ENCODE results near the gene GPR132. TPM values are rescaled to one million over a fixed set of nuclear protein-coding genes. Genes with fewer than 3 reads are reported as not detected.

GPR132 gene
- total RNA-seq, 1 experiment from 2014 or later: 0.10 TPM

GRCh38 chr14:105084741-105085571 is 19.7 kb upstream of the GPR132 start:
- H3K4me1 ChIP-seq (ENCODE audit: control insufficient read depth in 1 of 2, insufficient read depth in 2 of 2, low read length in 2 of 2): peaks cover 29 to 49% of the 10 kb centered on the region in 2 experiments
- ATAC-seq (no peak), DNase-seq (ENCODE audit: low read depth, low spot score) (no peak)
- no peak overlapping the region for H3K27ac ChIP-seq (ENCODE audit: low read depth, low read length)
- CTCF ChIA-PET: no interaction called here
- no peak overlapping the region for H3K4me3 ChIP-seq (replicated peaks in 1 of 2; ENCODE audit: low read depth in 1 of 2, low read length in 2 of 2)
- RAD21 ChIA-PET (ENCODE audit: low non-redundant PET in 1 of 2, low total read pairs in 2 of 2, uncharacterized antibody in 2 of 2, unreplicated experiment in 2 of 2): interaction anchor here in 1 of 2 experiments (0.6 kb wide), 1 partner anchor 1435 kb away, joined by 5 read pairs; no protein-coding TSS in a partner anchor
- TF ChIP-seq SRF (IDR thresholded peaks at IDR 0.05; ENCODE audit: low read depth) (no peak), POLR2AphosphoS5 (IDR thresholded peaks at IDR 0.05; ENCODE audit: low read depth, low read length) (peak; percentile 31; the same call in 1 of the 2 replicates)
- POLR2A ChIA-PET: no interaction called here
- no peaks in the 10 kb centered on the region for H3K79me2 ChIP-seq (ENCODE audit: insufficient read depth, low read length)
- no peaks in the 10 kb centered on the region for H3K27me3 ChIP-seq (ENCODE audit: insufficient read depth, low read length)
- H3K9me3 ChIP-seq (ENCODE audit: control insufficient read depth in 1 of 2, insufficient read depth in 1 of 2, low read depth in 1 of 2, low read length in 2 of 2): no peaks in the 10 kb centered on the region
- intact Hi-C loops (cut with micrococcal nuclease): loop anchor here (5.0 kb wide), 1 partner anchor 113 kb away; no protein-coding TSS in a partner anchor
- H2AFZ ChIP-seq (ENCODE audit: low read depth, low read length, poor library complexity, severe bottlenecking): no peak overlapping the region
- H3K9me2 ChIP-seq (ENCODE audit: insufficient read depth): no peaks in the 10 kb centered on the region
- no peak overlapping the region for H3K9ac ChIP-seq (ENCODE audit: low read length)
- no peaks in the 10 kb centered on the region for H4K20me1 ChIP-seq (ENCODE audit: insufficient read depth)
- H3K36me3 ChIP-seq (ENCODE audit: control insufficient read depth in 1 of 2, insufficient read depth in 2 of 2, low read length in 2 of 2): no peaks in the 10 kb centered on the region
- no peak overlapping the region for H3K4me2 ChIP-seq (ENCODE audit: low read length)
- BruUV-seq (replicated peaks): no TSS peak

DNA sequence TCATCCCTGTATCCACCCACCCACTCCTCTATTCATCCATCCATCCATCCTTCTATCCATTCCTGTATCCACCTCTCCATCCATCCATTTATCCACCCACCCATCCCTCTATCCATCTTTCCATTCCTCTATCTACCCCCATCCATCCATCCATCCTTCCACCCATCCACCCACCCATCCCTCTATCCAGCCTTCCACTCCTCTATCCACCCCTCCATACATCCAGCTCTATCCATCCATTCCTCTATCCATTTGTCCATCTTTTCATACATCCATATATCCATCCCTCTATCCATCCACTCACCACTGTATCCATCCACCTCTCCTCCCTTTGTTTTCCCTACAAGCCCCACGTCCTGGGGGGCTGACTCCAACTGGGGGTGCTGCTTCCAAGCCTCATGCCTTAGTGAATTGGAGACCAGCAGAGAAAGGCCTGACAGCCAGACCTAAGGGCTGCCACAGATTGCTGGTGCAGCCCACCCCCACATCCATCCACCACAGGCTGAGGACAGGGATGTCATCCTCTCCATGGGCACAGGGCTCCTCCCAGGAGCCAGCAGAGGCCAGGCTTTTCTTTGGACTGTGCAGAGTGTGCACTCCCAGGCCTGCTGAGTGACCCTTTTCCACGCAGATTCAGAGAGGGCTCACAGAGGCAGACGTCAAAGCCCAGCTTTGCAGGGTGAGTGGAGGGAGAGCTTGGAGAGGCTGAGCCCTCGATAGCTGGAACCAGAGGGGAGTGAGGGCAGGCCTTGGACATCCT is 18.9 kb upstream of the GPR132 start:
- Histone ChIP-seq H3K9me3 (ENCODE audit: control insufficient read depth in 1 of 2, insufficient read depth in 1 of 2, low read depth in 1 of 2, low read length in 2 of 2) (no peaks in the 10 kb centered on the region), H3K4me2 (ENCODE audit: low read length) (no peak overlapping the region), H2AFZ (ENCODE audit: low read depth, low read length, poor library complexity, severe bottlenecking) (no peak overlapping the region), H3K79me2 (ENCODE audit: insufficient read depth, low read length) (no peaks in the 10 kb centered on the region), H3K27ac (ENCODE audit: low read depth, low read length) (no peak overlapping the region), H3K4me3 (replicated peaks in 1 of 2; ENCODE audit: low read depth in 1 of 2, low read length in 2 of 2) (no peak overlapping the region), H4K20me1 (ENCODE audit: insufficient read depth) (no peaks in the 10 kb centered on the region), H3K4me1 (ENCODE audit: control insufficient read depth in 1 of 2, insufficient read depth in 2 of 2, low read length in 2 of 2) (peaks cover 20 to 40% of the 10 kb centered on the region in 2 experiments), H3K27me3 (ENCODE audit: insufficient read depth, low read length) (no peaks in the 10 kb centered on the region), H3K36me3 (ENCODE audit: control insufficient read depth in 1 of 2, insufficient read depth in 2 of 2, low read length in 2 of 2) (no peaks in the 10 kb centered on the region), H3K9ac (ENCODE audit: low read length) (no peak overlapping the region), H3K9me2 (ENCODE audit: insufficient read depth) (no peaks in the 10 kb centered on the region)
- no peak for TF ChIP-seq SRF (IDR thresholded peaks at IDR 0.05; ENCODE audit: low read depth)
- TF ChIP-seq ZNF274 (IDR thresholded peaks at IDR 0.05; ENCODE audit: low read depth, low read length): no peak
- no peak for TF ChIP-seq CEBPB (IDR thresholded peaks at IDR 0.05; ENCODE audit: low read depth)
- TF ChIP-seq, protein P1, sequence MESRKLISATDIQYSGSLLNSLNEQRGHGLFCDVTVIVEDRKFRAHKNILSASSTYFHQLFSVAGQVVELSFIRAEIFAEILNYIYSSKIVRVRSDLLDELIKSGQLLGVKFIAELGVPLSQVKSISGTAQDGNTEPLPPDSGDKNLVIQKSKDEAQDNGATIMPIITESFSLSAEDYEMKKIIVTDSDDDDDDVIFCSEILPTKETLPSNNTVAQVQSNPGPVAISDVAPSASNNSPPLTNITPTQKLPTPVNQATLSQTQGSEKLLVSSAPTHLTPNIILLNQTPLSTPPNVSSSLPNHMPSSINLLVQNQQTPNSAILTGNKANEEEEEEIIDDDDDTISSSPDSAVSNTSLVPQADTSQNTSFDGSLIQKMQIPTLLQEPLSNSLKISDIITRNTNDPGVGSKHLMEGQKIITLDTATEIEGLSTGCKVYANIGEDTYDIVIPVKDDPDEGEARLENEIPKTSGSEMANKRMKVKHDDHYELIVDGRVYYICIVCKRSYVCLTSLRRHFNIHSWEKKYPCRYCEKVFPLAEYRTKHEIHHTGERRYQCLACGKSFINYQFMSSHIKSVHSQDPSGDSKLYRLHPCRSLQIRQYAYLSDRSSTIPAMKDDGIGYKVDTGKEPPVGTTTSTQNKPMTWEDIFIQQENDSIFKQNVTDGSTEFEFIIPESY (IDR thresholded peaks at IDR 0.05; ENCODE audit: extremely low read depth, insufficient replicate concordance, low read length): no peak
- POLR2A ChIA-PET: no interaction called here
- intact Hi-C loops (cut with micrococcal nuclease): no loop called here
- ATAC-seq: no peak
- no peak for DNase-seq (ENCODE audit: low read depth, low spot score)
- RAD21 ChIA-PET (ENCODE audit: low non-redundant PET in 1 of 2, low total read pairs in 2 of 2, uncharacterized antibody in 2 of 2, unreplicated experiment in 2 of 2): no interaction called here
- CTCF ChIA-PET: no interaction called here
- no TSS peak for BruUV-seq (replicated peaks)
